ENCODE data around the gene SLC24A3. TPM values are rescaled to one million over a fixed set of nuclear protein-coding genes. Genes with fewer than 3 reads are reported as not detected.

The SLC24A3 gene
- total RNA-seq, 1 donor from 2014 or later, result not detected

GRCh38 chr20:19265646-19266374 lies 53.4 kb downstream of the SLC24A3 start:
- no peaks in the 10 kb centered on the region for H3K9me3 Mint-ChIP-seq
- H3K27ac Mint-ChIP-seq, result no peak overlapping the region
- intact Hi-C loops (cut with micrococcal nuclease), result no loop called here
- no peaks in the 10 kb centered on the region for H3K36me3 Mint-ChIP-seq (ENCODE audit: low read depth)
- no peaks in the 10 kb centered on the region for H3K4me1 Mint-ChIP-seq (ENCODE audit: low read depth)
- H3K4me3 Mint-ChIP-seq (ENCODE audit: low read depth), result no peak overlapping the region
- H3K27me3 Mint-ChIP-seq (ENCODE audit: low read depth), result no peaks in the 10 kb centered on the region
- no peak for DNase-seq (ENCODE audit: low spot score)

DNA sequence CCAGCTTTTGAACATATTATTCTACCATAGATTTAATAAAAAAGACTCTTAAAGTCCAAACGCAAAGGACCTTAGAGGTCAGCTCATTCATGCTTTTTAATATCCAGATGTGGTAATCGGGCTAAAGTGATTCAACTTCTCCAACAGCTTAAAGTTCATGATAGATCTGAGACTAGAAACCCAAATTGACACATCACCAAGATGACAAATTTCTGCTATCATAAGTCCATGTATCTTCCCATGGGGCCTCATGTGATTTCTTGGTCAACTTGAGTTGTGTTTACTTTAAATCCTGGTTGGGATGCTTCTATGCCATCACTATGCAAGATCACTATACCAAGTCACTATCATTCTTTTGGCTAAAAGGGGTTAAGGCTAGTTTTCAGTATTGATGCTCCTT lies 56.0 kb downstream of the SLC24A3 start:
- no peaks in the 10 kb centered on the region for H3K9me3 Mint-ChIP-seq

DNA sequence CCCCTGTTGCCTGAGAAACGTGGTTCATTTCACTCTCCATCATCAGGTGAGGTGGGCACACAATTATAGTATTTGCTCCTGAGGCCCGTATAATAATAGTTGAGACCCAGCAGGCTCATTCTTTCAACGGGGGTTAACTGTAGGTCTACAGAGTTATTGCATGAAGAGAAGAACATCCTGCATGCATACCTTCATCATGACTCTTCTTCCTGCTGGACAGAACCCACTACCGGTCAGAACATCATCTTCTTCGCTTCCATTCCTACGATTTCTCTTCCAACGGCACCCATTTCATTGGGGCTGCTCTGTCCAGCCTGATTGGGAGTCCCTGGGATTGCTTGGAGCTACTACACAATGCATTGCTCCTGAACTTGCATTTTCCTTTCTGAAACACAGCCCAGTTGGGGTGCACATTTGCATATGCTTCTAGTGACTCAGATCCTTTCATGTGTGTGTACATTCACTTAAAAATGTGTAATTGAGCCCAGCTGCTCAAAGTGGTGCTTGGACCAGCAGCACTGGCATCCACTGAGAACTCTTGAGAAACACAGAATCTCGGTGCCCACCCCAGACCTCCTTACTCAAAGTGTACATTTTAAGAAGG lies 57.4 kb downstream of the SLC24A3 start:
- Mint-ChIP-seq H3K27me3 (ENCODE audit: low read depth) (no peaks in the 10 kb centered on the region), H3K9me3 (no peaks in the 10 kb centered on the region), H3K4me1 (ENCODE audit: low read depth) (no peaks in the 10 kb centered on the region), H3K27ac (no peak overlapping the region), H3K4me3 (ENCODE audit: low read depth) (no peak overlapping the region), H3K36me3 (ENCODE audit: low read depth) (no peaks in the 10 kb centered on the region)
- no peak for DNase-seq (ENCODE audit: low spot score)
- intact Hi-C loops (cut with micrococcal nuclease), result no loop called here

More for the DNA sequence above, 56.0 kb downstream of the SLC24A3 start:
- Mint-ChIP-seq H3K36me3 (ENCODE audit: low read depth) (no peaks in the 10 kb centered on the region), H3K4me1 (ENCODE audit: low read depth) (no peaks in the 10 kb centered on the region), H3K27me3 (ENCODE audit: low read depth) (no peaks in the 10 kb centered on the region), H3K4me3 (ENCODE audit: low read depth) (no peak overlapping the region), H3K27ac (no peak overlapping the region)
- intact Hi-C loops (cut with micrococcal nuclease), result no loop called here
- no peak for DNase-seq (ENCODE audit: low spot score)

DNA sequence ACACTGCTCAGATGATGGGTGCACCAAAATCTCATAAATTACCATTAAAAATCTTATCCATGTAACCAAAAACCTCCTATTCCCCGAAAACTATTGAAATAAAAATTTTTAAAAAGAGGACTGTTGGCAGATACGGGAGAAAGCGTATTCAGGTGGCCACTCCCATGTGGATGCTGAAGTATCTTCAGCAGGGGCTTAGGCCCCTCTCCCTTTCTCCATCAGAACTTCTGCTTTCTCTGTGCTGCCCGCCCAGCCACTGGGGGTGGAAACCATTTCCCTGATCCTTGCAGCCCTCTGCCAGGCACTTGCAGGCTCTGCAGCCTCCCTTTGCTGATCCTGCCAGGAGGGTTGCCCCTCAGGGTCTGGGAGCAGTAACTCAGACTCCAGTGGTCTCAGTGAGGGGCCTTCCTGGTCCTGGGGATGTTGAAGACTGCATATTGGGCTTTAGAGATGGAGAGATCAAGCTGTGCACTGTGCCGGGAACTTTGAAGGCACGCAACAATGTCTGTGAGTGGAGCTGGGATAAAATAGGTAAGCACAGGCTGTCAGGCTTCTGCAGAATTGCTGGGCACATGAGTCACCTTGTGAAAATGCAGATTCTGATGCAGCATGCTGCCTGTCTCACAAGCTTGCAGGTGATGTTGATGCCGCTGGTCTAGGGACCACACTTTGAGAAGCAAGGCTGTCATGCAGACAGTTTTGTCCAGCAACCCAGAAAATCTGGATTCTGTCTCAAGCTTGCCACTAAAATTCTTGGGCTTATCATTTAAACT lies 59.6 kb downstream of the SLC24A3 start:
- intact Hi-C loops (cut with micrococcal nuclease), result no loop called here
- no peak for DNase-seq (ENCODE audit: low spot score)
- Mint-ChIP-seq H3K27ac (no peak overlapping the region), H3K9me3 (no peaks in the 10 kb centered on the region), H3K27me3 (ENCODE audit: low read depth) (no peaks in the 10 kb centered on the region), H3K4me3 (ENCODE audit: low read depth) (no peak overlapping the region), H3K36me3 (ENCODE audit: low read depth) (no peaks in the 10 kb centered on the region), H3K4me1 (ENCODE audit: low read depth) (no peaks in the 10 kb centered on the region)

DNA sequence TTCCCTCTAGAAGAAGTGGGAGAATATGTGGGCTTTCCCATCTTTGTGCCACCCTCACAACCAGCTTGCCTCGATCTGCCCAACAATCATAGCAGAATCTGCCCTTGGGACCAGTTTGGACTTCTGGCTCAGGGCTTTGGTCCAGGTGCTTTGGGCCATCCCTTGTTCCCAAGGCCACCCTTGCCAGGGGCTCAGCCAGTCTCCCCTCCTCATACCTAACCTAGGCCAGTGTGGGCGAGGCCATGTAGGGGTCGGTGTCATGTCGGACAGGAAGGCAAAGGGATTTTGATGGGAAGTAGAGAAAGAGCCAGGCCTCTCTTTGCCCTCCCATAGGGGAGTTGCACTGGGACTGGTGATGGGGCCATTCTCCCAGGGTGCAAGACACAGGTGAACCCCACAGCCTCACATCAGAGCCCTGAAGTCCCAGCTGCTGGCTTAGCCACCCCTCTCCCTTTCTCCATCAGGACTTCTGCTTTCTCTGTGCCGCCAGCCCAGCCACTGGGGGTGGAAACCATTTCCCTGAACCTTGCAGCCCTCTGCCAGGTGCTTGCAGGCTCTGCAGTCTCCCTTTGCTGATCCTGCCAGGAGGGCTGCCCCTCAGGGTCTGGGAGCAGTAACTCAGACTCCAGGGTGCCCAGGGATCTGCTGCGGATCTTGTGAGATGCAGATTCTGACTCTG lies 60.7 kb downstream of the SLC24A3 start:
- no peaks in the 10 kb centered on the region for H3K36me3 Mint-ChIP-seq (ENCODE audit: low read depth)
- DNase-seq (ENCODE audit: low spot score), result no peak
- H3K4me3 Mint-ChIP-seq (ENCODE audit: low read depth), result no peak overlapping the region
- intact Hi-C loops (cut with micrococcal nuclease), result no loop called here
- H3K4me1 Mint-ChIP-seq (ENCODE audit: low read depth), result no peaks in the 10 kb centered on the region
- H3K9me3 Mint-ChIP-seq, result no peaks in the 10 kb centered on the region
- no peak overlapping the region for H3K27ac Mint-ChIP-seq
- H3K27me3 Mint-ChIP-seq (ENCODE audit: low read depth), result no peaks in the 10 kb centered on the region

DNA sequence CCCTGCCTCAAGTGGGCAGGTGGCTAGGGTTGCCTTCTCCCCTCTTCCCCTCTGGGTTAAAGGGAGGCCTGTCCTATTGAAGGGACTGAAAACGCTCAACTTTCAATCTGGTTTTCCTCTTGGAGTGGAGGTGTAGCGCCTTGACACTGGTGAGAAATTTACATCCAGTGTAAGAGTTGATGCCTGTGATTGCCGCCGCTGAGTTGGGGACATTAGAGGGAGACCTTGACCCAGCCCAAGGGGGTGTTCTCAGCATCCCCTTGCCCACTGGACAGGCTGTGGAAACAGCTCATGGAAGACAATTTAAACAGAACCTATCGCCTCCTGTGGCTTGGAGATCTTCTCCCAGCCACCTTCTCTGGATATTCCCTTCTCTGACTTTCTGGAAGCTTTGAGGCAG lies 61.6 kb downstream of the SLC24A3 start:
- no peaks in the 10 kb centered on the region for H3K36me3 Mint-ChIP-seq (ENCODE audit: low read depth)
- H3K4me3 Mint-ChIP-seq (ENCODE audit: low read depth), result no peak overlapping the region
- H3K27ac Mint-ChIP-seq, result no peak overlapping the region
- no peak for DNase-seq (ENCODE audit: low spot score)
- H3K9me3 Mint-ChIP-seq, result no peaks in the 10 kb centered on the region
- H3K4me1 Mint-ChIP-seq (ENCODE audit: low read depth), result no peaks in the 10 kb centered on the region
- intact Hi-C loops (cut with micrococcal nuclease), result no loop called here
- H3K27me3 Mint-ChIP-seq (ENCODE audit: low read depth), result no peaks in the 10 kb centered on the region

GRCh38 chr20:19274412-19275015 lies 62.1 kb downstream of the SLC24A3 start:
- DNase-seq (ENCODE audit: low spot score), result no peak
- Mint-ChIP-seq H3K9me3 (no peaks in the 10 kb centered on the region), H3K27me3 (ENCODE audit: low read depth) (no peaks in the 10 kb centered on the region), H3K4me3 (ENCODE audit: low read depth) (no peak overlapping the region), H3K4me1 (ENCODE audit: low read depth) (no peaks in the 10 kb centered on the region), H3K27ac (no peak overlapping the region), H3K36me3 (ENCODE audit: low read depth) (no peaks in the 10 kb centered on the region)
- intact Hi-C loops (cut with micrococcal nuclease), result no loop called here

DNA sequence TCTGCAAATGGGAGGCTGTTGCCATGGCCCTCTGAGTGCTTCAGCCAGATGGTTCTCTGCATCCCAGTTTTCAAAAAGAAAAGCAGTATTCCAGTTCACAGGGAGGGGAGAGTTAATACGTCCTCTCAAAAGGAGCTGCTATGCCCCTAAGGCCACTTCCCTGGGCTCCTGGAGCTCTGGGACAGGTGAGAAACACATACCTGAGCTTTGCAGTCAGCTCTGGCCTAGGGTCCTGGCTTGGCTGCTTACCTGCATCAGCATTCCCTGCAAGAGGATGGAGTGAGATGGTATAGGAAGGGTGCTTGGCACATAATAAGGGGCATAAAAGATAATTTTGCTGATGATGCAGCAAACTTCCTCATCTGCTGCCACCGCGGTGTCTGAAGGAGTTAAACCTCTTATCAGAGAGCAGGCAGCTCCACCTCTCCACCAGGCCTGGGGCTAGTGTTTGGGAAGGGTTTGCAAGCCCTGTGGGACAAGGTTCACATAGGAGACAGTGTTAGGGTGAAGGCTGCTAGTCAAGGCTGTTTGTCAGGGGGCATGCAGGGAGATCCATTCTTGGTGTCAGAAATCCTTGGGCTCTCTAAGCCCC lies 62.7 kb downstream of the SLC24A3 start:
- Mint-ChIP-seq H3K9me3 (no peaks in the 10 kb centered on the region), H3K27me3 (ENCODE audit: low read depth) (no peaks in the 10 kb centered on the region), H3K27ac (no peak overlapping the region), H3K36me3 (ENCODE audit: low read depth) (no peaks in the 10 kb centered on the region), H3K4me1 (ENCODE audit: low read depth) (no peaks in the 10 kb centered on the region), H3K4me3 (ENCODE audit: low read depth) (no peak overlapping the region)
- intact Hi-C loops (cut with micrococcal nuclease), result no loop called here
- no peak for DNase-seq (ENCODE audit: low spot score)

DNA sequence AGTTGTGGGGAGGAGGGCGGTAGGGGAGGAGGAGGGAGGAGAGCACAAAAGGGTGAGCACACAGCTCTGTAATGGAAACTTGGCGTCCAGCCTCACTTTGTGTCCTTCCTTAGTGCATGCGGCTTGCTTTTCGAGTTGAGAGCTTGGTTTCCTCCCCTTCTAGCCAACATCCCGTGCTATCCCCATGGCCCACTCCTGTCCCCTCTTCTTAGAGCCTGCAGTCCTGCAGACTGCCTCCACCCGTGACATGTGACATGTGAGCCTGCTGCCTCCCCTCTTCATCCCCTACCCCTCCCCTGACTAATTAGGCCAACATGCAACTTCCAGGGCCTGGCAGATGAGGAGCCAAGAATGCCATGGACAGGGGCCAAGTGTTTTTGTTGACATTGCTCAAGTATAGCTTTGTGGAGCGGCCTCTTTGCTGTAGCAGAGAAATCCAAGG lies 63.2 kb downstream of the SLC24A3 start:
- Mint-ChIP-seq H3K36me3 (ENCODE audit: low read depth) (no peaks in the 10 kb centered on the region), H3K4me1 (ENCODE audit: low read depth) (no peaks in the 10 kb centered on the region), H3K27ac (no peak overlapping the region), H3K27me3 (ENCODE audit: low read depth) (no peaks in the 10 kb centered on the region), H3K4me3 (ENCODE audit: low read depth) (no peak overlapping the region), H3K9me3 (no peaks in the 10 kb centered on the region)
- intact Hi-C loops (cut with micrococcal nuclease), result no loop called here
- no peak for DNase-seq (ENCODE audit: low spot score)

DNA sequence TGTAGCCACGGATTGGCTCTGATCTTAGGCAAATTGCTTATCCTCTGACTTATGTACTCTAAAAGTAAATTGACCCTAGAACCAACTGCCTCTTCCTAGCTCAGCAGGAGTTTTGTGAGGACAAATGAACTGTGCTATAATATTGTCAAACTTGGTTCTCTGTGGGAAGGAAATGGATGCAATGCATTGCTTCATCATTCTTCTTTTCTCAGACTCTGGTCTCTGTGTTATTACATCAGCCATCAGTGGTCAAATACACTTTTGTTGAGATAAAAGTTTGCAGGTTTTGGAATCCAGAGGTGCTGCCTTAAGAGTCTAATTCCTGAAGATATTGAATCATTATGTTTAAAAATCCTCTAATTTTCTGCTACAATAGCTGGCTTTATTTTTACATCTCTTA lies 64.9 kb downstream of the SLC24A3 start:
- Mint-ChIP-seq H3K27me3 (ENCODE audit: low read depth) (no peaks in the 10 kb centered on the region), H3K27ac (no peak overlapping the region), H3K4me3 (ENCODE audit: low read depth) (no peak overlapping the region), H3K4me1 (ENCODE audit: low read depth) (no peaks in the 10 kb centered on the region), H3K9me3 (no peaks in the 10 kb centered on the region), H3K36me3 (ENCODE audit: low read depth) (no peaks in the 10 kb centered on the region)
- intact Hi-C loops (cut with micrococcal nuclease), result no loop called here
- no peak for DNase-seq (ENCODE audit: low spot score)

GRCh38 chr20:19283490-19284025 lies 71.1 kb downstream of the SLC24A3 start:
- H3K4me3 Mint-ChIP-seq (ENCODE audit: low read depth), result no peak overlapping the region
- no peak for DNase-seq (ENCODE audit: low spot score)
- H3K9me3 Mint-ChIP-seq, result no peaks in the 10 kb centered on the region
- intact Hi-C loops (cut with micrococcal nuclease), result no loop called here
- no peaks in the 10 kb centered on the region for H3K27me3 Mint-ChIP-seq (ENCODE audit: low read depth)
- no peaks in the 10 kb centered on the region for H3K4me1 Mint-ChIP-seq (ENCODE audit: low read depth)
- H3K36me3 Mint-ChIP-seq (ENCODE audit: low read depth), result no peaks in the 10 kb centered on the region
- no peak overlapping the region for H3K27ac Mint-ChIP-seq

Measured in activated T-helper 2 cell treated with anti-CD3 and anti-CD28 coated beads, Interferon-gamma antibody, Interleukin-2, Interleukin-4, amounts not matched to agents 10 μg/mL and 5 μg/mL and 100 μg/mL, durations not matched to agents 14 hours and 24 hours and 36 hours (primary cell).